ENCODE measurements around the gene COL15A1. TPM values are rescaled to one million over a fixed set of nuclear protein-coding genes. Genes with fewer than 3 reads are reported as not detected.

Gene COL15A1
- total RNA-seq, 1 donor from 2014 or later: 2.8 TPM

DNA sequence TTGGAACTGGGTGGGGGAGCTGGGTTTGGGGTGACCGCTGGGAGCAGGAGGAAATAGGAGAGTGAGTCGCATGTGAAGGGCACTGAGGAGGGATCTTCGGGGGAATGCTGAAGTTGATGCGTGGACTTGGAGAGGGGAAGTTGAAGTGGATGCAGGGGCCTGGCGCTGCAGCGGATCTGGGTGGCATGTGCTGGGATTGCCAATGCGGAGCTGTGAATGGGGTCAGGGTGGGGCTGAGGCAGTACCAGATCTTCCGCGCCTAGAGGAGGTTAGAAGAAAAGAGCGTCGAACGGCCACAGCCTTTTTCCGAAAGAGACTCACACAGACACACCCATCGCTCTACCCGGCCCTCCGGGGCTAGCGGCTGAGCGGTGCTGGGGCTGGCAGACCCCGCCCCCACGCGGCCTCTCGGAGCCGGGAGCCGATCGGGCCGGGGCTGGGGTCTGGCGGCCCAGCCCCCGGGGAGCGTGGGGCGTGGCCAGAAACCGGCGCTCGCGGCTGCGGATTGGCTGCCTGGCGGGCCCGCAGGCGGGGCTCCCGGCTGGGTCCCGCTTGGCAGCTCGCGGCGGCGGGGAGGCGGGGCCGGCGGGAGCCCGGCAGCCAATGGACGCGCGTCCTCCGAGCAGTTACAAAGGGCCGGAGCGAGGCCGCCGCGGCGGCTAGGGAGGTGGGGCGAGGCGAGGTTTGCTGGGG, 160.9 kb downstream of the COL15A1 start, which contains the start of gene TGFBR1:
Gene TGFBR1 (plus strand): TSS at position 655 of the 693 bp plus-strand sequence. CDS start 93 bp downstream, outside the sequence.
- DNase-seq (ENCODE audit: low read depth in 2 of 2): peak; percentile 65 to 94

DNA sequence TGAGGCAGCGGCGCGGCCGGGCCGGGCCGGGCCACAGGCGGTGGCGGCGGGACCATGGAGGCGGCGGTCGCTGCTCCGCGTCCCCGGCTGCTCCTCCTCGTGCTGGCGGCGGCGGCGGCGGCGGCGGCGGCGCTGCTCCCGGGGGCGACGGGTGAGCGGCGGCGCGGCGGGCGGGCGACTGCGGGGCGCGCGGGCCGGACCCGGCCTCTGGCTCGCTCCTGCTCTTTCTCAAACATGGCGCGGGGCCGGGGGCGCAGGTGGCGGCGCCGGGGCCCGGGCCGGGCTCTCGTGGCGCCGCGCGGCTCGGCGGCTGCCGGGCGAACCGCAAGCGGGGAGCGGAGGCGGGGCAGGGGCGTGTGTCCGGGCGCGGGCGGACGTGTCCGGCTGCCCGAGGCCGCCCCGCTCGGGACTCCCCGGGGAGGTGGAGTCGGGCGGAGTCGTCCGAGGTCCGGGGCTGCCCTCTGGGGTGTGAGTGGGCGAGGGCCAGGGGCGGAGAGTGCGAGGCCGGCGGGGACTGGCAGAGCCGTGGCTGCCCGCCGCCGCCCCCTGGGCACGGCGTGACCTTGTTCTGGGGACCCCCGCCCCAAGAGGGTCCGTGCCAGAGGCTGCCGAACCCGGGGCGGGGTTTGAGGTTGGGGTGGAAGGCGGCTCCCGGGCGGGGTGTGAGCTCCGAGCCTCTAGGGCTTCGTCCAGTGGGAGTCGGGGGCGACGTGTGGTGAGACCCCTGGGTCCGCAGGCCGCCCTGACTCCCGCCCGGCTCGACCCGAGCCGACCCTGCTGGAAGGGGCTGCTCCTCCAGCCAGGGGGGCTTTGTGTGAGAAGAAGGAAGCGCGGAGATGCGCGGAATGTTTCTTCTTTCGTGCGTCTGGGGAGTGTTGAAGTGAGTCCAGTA, 161.7 kb downstream of the COL15A1 start:
- peak; percentile 37 to 81 for DNase-seq (ENCODE audit: low read depth in 2 of 2)

- DNase-seq (ENCODE audit: low read depth in 2 of 2): no peak
Observed at GRCh38 chr9:99106044-99106375, 162.3 kb downstream of the COL15A1 start.

GRCh38 chr9:99107421-99107820, 163.7 kb downstream of the COL15A1 start:
- DNase-seq (ENCODE audit: low read depth in 2 of 2): no peak

- DNase-seq (ENCODE audit: low read depth in 2 of 2): no peak
Observed at GRCh38 chr9:99108131-99108530, 164.4 kb downstream of the COL15A1 start.

DNA sequence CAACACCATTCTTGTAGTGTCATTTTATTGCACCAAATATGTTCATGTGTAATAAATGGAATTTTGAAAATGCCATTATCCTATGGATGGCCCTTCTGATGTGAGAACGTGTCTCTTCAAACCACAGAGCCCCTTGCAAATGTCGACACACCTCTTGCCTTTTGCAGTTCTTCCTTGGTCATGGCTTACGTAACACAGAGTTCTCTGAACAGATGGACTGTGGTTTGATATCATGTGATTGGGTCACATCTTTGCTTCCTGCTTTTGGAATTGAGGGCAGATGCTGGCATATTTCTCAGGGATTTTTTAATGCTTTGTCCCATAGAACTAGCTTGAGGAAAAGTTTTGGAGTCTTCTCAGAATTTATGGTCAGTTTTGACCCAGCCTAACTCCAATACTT, 165.8 kb downstream of the COL15A1 start:
- no peak for DNase-seq (ENCODE audit: low read depth in 2 of 2)

DNA sequence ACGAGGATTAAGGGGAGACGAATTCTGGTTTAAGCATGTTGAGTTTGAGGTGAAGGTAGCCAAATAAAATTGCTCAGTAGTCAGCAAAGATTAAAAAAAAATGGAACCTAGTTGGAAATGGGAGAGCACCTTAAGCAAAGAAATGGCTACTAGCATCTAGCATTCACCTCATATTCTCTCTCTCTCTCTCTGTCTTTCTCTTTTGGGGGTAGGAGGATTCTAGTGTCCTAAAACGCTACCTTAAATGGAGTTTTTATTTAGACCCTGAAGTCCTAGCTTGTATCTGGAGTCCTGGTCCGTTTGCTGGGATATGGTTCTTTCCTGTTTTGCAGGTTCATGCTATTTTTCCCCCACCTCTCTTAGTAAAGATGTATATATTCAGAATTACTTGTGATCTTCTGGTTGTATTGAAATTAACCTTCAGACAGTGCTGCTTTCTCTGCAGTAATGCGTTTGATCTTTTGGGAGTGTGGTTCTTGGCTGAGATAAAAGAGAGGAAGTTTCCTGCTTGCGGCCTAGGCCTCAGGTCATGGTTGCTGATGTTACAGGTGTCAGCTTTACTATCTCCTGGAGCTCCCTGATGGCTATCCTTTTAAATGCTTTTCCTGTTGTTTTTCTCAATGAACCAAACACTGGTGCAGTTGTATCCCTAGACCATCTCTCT, 169.2 kb downstream of the COL15A1 start:
- no peak for DNase-seq (ENCODE audit: low read depth in 2 of 2)

DNA sequence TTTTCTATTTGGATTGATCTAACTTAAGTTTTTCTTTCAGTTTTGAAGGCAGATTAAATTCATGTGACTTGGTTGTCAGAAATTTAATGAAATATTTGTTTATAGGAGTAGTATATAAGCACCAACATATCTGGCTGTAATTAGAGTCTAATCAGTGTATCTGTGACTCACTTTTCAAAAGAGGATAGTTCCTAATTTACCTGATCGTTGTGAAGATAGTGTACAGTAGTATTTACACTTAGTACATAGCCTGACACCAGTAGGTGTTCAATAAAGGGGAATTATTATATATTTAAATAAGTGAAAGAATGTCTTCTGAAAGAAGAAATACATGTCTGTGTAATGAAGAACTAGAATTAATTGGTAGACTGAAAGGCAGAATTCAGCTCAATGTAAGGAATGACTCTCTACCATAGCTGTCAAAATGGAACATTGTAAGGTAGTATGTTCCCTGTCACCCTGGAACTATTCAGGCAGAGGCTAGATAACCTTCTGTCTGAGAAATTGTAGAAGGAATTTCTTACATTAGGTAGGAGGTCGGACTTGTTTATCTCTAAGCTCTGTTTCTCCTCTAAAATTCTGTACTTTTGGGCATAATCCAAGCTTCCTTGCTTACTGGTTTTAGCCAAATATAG, 169.8 kb downstream of the COL15A1 start:
- DNase-seq (ENCODE audit: low read depth in 2 of 2): no peak

DNA sequence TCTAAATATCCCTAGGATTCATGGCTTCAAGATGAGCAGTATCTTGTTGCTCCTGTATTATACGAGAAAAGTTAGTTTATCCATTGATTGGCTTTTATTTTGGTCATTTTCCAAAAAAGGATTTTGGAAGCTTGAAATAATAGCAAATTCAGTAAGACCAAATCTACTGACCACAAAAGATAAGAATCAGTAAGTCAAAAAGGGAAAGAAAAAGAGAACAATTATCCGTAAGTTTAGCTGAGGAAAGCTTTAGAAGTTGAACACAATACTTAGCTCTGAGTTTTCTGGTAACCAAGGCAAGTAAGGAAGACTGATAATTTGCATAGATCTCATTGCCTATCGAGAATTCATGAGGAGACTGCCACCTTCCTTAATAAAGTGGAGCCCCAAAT, 170.3 kb downstream of the COL15A1 start:
- DNase-seq (ENCODE audit: low read depth in 2 of 2): no peak

GRCh38 chr9:99114846-99115500, 171.3 kb downstream of the COL15A1 start:
- no peak for DNase-seq (ENCODE audit: low read depth in 2 of 2)

DNA sequence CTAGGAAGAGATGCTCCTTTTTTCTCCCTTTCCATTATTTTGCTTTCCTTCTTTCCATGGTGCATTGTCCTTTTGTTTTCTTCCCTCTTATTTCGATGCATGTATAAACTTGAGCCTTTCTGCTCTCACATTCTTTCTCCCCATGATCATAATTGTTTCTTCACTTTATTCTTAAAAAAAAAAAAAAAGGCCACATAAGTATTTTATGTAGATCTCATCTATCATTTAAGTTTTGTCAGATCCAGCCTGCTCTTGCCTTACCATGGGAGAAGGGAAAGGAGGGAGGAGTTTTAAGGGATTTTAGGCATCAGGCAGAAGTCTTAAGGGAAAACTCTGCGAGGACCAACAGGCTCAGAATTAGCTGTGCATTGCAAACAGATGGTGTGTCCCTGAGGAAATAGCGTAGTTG, 172.3 kb downstream of the COL15A1 start:
- no peak for DNase-seq (ENCODE audit: low read depth in 2 of 2)

GRCh38 chr9:99118782-99119466, 175.2 kb downstream of the COL15A1 start:
- DNase-seq (ENCODE audit: low read depth in 2 of 2): no peak

DNA sequence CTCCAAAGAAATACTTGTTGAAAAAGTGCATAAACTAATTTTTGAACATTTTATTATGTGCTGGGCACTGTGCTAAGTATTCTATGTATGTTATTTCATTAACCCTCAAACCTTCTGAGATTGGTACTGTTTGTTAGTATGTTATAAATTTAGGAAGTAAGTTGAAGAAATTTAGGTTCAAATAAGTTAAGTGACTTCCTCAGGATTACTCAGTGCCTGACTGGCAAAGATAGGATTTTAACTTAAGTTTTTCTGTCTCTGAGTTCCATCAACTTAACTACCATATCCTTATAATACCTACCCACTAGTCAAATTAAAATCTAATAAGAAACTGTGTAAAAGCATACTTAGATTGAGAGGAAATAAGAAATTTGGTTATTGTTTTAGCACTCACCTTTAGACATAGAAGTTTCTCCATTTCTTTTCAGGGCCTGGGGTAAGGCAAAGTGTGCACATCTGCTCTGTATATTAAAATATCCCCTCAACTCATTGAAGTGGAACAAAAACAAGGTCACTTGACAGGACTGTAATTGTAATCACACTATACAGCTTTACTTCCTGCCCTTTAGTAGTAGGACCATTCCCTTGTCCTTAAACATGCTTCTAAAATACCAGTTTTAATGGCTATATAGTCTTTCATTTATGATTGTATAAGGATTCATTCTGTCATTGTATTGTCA, 176.4 kb downstream of the COL15A1 start:
- DNase-seq (ENCODE audit: low read depth in 2 of 2): no peak

Other genes starting within 250 kb of the COL15A1 start
- gene GABBR2, start 235.0 kb upstream of the COL15A1 start, total RNA-seq: 1.8 and 10.2 TPM in 2 replicates
- 8.2 and 13.8 TPM in 2 replicates for gene ANKS6, start 147.4 kb upstream of the COL15A1 start, total RNA-seq
- gene GALNT12, start 136.2 kb upstream of the COL15A1 start, total RNA-seq: 0.26 and 0.38 TPM in 2 replicates
- gene TGFBR1, start 161.2 kb downstream of the COL15A1 start, total RNA-seq: 11.3 and 14.0 TPM in 2 replicates

All from dermis microvascular lymphatic vessel endothelial cell (primary cell).